Measurements from ENCODE around the gene ILF2. TPM values are rescaled to one million over a fixed set of nuclear protein-coding genes. Genes with fewer than 3 reads are reported as not detected.

The ILF2 gene
- total and polyA plus RNA-seq, 2 of the 13 experiments (the other 11 are each of a cell fraction or from before 2014, with no cell fraction given) = 292 to 366 TPM

DNA sequence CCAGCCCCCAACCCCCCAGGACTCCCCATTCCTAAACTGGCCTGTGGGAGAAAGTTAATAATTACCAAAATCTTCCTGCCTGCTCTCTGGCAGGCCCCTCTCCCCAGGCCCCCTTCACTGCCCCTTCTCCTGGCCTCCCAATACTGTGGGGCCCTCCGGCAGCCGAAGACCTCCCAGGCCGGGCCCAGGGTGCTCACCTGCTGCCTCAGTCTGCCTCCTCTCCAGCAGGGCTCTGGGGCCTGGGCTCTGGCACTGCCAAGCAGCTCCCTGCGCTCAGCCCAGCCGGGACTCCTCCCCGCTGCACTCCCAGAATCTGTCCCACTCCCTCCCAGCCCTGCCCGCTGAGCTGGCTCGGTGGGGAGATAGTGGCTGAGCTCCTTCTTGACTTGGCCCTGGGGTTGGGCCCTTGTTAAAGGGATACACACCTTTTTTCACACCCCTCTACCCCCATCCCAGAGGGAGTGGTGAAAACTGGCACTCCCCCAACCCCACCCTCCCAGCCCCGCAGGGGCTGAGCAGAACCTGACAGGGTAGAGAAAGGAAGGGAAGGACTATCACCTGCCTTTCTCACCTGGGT is 58.0 kb downstream of the ILF2 start, which contains the start of gene S100A16 (continued):
- TF ChIP-seq, protein P1, sequence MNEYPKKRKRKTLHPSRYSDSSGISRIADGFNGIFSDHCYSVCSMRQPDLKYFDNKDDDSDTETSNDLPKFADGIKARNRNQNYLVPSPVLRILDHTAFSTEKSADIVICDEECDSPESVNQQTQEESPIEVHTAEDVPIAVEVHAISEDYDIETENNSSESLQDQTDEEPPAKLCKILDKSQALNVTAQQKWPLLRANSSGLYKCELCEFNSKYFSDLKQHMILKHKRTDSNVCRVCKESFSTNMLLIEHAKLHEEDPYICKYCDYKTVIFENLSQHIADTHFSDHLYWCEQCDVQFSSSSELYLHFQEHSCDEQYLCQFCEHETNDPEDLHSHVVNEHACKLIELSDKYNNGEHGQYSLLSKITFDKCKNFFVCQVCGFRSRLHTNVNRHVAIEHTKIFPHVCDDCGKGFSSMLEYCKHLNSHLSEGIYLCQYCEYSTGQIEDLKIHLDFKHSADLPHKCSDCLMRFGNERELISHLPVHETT (CRISPR knock-in tag; conservative IDR thresholded peaks at IDR 0.05) = no peak
- TF ChIP-seq, protein P2, sequence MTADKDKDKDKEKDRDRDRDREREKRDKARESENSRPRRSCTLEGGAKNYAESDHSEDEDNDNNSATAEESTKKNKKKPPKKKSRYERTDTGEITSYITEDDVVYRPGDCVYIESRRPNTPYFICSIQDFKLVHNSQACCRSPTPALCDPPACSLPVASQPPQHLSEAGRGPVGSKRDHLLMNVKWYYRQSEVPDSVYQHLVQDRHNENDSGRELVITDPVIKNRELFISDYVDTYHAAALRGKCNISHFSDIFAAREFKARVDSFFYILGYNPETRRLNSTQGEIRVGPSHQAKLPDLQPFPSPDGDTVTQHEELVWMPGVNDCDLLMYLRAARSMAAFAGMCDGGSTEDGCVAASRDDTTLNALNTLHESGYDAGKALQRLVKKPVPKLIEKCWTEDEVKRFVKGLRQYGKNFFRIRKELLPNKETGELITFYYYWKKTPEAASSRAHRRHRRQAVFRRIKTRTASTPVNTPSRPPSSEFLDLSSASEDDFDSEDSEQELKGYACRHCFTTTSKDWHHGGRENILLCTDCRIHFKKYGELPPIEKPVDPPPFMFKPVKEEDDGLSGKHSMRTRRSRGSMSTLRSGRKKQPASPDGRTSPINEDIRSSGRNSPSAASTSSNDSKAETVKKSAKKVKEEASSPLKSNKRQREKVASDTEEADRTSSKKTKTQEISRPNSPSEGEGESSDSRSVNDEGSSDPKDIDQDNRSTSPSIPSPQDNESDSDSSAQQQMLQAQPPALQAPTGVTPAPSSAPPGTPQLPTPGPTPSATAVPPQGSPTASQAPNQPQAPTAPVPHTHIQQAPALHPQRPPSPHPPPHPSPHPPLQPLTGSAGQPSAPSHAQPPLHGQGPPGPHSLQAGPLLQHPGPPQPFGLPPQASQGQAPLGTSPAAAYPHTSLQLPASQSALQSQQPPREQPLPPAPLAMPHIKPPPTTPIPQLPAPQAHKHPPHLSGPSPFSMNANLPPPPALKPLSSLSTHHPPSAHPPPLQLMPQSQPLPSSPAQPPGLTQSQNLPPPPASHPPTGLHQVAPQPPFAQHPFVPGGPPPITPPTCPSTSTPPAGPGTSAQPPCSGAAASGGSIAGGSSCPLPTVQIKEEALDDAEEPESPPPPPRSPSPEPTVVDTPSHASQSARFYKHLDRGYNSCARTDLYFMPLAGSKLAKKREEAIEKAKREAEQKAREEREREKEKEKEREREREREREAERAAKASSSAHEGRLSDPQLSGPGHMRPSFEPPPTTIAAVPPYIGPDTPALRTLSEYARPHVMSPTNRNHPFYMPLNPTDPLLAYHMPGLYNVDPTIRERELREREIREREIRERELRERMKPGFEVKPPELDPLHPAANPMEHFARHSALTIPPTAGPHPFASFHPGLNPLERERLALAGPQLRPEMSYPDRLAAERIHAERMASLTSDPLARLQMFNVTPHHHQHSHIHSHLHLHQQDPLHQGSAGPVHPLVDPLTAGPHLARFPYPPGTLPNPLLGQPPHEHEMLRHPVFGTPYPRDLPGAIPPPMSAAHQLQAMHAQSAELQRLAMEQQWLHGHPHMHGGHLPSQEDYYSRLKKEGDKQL (CRISPR knock-in tag; IDR thresholded peaks at IDR 0.05; ENCODE audit: low read depth) = no peak
- TF ChIP-seq, protein P3, sequence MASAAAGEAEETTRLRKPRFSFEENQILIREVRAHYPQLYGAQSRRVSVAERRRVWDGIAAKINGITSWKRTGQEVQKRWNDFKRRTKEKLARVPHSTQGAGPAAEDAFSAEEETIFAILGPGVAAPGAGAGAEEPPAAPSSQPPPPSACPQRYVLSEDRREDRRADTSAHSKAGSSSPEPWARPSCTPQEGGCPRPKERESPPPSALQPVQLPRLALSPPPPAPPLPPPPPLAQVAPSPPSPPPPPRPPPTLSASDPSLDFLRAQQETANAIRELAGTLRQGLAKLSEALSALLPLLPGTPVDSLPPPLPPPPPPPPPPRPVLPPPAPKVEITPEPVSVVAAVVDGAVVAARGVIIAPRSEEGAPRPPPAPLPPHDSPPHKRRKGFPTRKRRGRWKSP (CRISPR knock-in tag; IDR thresholded peaks at IDR 0.05) = 0 out of 2 replicates have a peak, but pooled peaks have one; percentile 72
- TF ChIP-seq KMT2A (CRISPR knock-in tag; IDR thresholded peaks at IDR 0.05) = no peak
- no peak for TF ChIP-seq ZSCAN31 (CRISPR knock-in tag; IDR thresholded peaks at IDR 0.05; ENCODE audit: low read depth)
- no peak for TF ChIP-seq ZFAT (CRISPR knock-in tag; conservative IDR thresholded peaks at IDR 0.05)
- TF ChIP-seq DNMT1 (CRISPR knock-in tag; IDR thresholded peaks at IDR 0.05) = no peak
- TF ChIP-seq ZNF225 (CRISPR knock-in tag; IDR thresholded peaks at IDR 0.05) = no peak
- TF ChIP-seq ZNF792 (CRISPR knock-in tag; IDR thresholded peaks at IDR 0.05) = peak; percentile 86; the same call in 1 of the 2 replicates
- TF ChIP-seq NPAS2 (CRISPR knock-in tag; IDR thresholded peaks at IDR 0.05; ENCODE audit: borderline replicate concordance) = no peak
- peak; percentile 70; the same call in 1 of the 2 replicates for TF ChIP-seq PHF21A (CRISPR knock-in tag; IDR thresholded peaks at IDR 0.05)
- TF ChIP-seq, protein P4, sequence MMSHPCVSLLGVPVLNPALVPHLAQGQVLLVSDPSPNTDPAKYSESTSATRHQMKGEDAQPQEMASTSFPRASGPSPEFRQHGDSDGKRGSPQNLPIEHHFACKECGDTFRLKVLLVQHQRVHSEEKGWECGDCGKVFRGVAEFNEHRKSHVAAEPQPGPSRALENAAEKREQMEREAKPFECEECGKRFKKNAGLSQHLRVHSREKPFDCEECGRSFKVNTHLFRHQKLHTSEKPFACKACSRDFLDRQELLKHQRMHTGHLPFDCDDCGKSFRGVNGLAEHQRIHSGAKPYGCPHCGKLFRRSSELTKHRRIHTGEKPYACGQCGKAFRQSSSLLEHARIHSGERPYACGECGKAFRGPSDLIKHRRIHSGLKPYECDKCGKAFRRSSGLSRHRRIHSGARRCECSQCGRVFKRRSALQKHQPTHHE (CRISPR knock-in tag; IDR thresholded peaks at IDR 0.05; ENCODE audit: borderline replicate concordance) = no peak
- TF ChIP-seq, protein P5, sequence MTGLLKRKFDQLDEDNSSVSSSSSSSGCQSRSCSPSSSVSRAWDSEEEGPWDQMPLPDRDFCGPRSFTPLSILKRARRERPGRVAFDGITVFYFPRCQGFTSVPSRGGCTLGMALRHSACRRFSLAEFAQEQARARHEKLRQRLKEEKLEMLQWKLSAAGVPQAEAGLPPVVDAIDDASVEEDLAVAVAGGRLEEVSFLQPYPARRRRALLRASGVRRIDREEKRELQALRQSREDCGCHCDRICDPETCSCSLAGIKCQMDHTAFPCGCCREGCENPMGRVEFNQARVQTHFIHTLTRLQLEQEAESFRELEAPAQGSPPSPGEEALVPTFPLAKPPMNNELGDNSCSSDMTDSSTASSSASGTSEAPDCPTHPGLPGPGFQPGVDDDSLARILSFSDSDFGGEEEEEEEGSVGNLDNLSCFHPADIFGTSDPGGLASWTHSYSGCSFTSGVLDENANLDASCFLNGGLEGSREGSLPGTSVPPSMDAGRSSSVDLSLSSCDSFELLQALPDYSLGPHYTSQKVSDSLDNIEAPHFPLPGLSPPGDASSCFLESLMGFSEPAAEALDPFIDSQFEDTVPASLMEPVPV (CRISPR knock-in tag; IDR thresholded peaks at IDR 0.05) = peak; percentile 60; the same call in 1 of the 2 replicates
- TF ChIP-seq RORA (CRISPR knock-in tag; IDR thresholded peaks at IDR 0.05) = no peak
- TF ChIP-seq, protein P6, sequence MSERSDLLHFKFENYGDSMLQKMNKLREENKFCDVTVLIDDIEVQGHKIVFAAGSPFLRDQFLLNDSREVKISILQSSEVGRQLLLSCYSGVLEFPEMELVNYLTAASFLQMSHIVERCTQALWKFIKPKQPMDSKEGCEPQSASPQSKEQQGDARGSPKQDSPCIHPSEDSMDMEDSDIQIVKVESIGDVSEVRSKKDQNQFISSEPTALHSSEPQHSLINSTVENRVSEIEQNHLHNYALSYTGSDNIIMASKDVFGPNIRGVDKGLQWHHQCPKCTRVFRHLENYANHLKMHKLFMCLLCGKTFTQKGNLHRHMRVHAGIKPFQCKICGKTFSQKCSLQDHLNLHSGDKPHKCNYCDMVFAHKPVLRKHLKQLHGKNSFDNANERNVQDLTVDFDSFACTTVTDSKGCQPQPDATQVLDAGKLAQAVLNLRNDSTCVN (CRISPR knock-in tag; IDR thresholded peaks at IDR 0.05; ENCODE audit: borderline replicate concordance) = no peak
- TF ChIP-seq ZNF350 (CRISPR knock-in tag; IDR thresholded peaks at IDR 0.05; ENCODE audit: borderline replicate concordance, low read depth) = peak; percentile 44; the same call in 1 of the 2 replicates
